A549 (cell line): ENCODE measurements around the gene PLIN3. TPM values are rescaled to one million over a fixed set of nuclear protein-coding genes. Genes with fewer than 3 reads are reported as not detected.

ENCODE experiments used
- ATAC-seq, 2 experiments: fragments of 200-7000 bp in 1 of 2; fragments of >200 bp in 1 of 2; cut with Nextera tagmentation in 1 of 2; cut with Tn5 transposase in 1 of 2; 3 replicates each; pipeline versions ENCODE4 v1.8.0 to v1.9.1; 2018 to 2020; ENCODE audit warnings: mild to moderate bottlenecking in 1 of 2, moderate library complexity in 1 of 2
- CTCF ChIA-PET: fragments of 300-600 bp; sonication (Branson Sonifier 250); formaldehyde crosslinking; extraction: SDS; loops from one replicate; lab custom pipeline; 2021; ENCODE audit warnings: antibody characterized with exemption, inconsistent platforms; lab: Yijun Ruan, JAX
- POLR2A ChIA-PET: fragments of 350-600 bp; formaldehyde crosslinking; extraction: SDS; loops from one replicate; lab custom pipeline; 2021; ENCODE audit warnings: antibody characterized with exemption, inconsistent platforms; lab: Yijun Ruan, JAX
- DNase-seq, 2 experiments: peaks; one replicate each; pipeline versions ENCODE4 v3.0.0 to v3.0.0-alpha.2; 2011 to 2016; ENCODE audit warnings: low read depth in 1 of 2, low spot score in 1 of 2
- FAIRE-seq: peaks from 2 replicates; lab custom pipeline; 2011; peaks lifted over from hg19 to GRCh38; lab: Jason Lieb, UNC
- H3K27ac ChIP-seq, 2 experiments: fragments of >200 bp; sonication (Bioruptor Twin); formaldehyde crosslinking; 3 replicates each; pipeline ENCODE4 v1.5.1; 2016 to 2017
- H3K4me1 ChIP-seq: fragments of >200 bp; sonication (Bioruptor Twin); formaldehyde crosslinking; 3 replicates; pipeline ENCODE4 v1.6.1; 2016
- H3K4me2 ChIP-seq: fragments of >200 bp; sonication (Bioruptor Twin); formaldehyde crosslinking; 3 replicates; pipeline ENCODE4 v1.6.1; 2016
- H3K4me3 ChIP-seq: fragments of >200 bp; sonication (Bioruptor Twin); formaldehyde crosslinking; 3 replicates; pipeline ENCODE4 v1.5.1; 2016
- H3K9me3 ChIP-seq: fragments of >200 bp; sonication (Bioruptor Twin); formaldehyde crosslinking; 3 replicates; pipeline ENCODE4 v1.6.1; 2016
- BHLHE40 ChIP-seq: IDR thresholded peaks from 2 replicates; pipeline ENCODE4 v1.6.1; 2012; ENCODE audit warnings: low read depth, low read length, inconsistent platforms
- CEBPB ChIP-seq, 2 experiments: fragments of >200 bp in 1 of 2; sonication (Bioruptor Twin) in 1 of 2; formaldehyde crosslinking in 1 of 2; IDR thresholded peaks; 2 replicates each; pipeline ENCODE4 v1.6.1; 2012 to 2016
- CHD4 ChIP-seq: fragments of 200-600 bp; sonication (generic); IDR thresholded peaks from 2 replicates; pipeline ENCODE4 v1.6.1; 2016; ENCODE audit warnings: antibody characterized with exemption, mild to moderate bottlenecking, borderline replicate concordance
- E2F6 ChIP-seq: IDR thresholded peaks from 2 replicates; pipeline ENCODE4 v1.6.1; 2012; ENCODE audit warnings: low read depth, borderline replicate concordance
- ELK1 ChIP-seq: fragments of 150-350 bp; IDR thresholded peaks from 2 replicates; pipeline ENCODE4 v1.6.1; 2014; ENCODE audit warnings: low read depth, mild to moderate bottlenecking, low read length
- EP300 ChIP-seq, 2 experiments: fragments of >200 bp; sonication (Bioruptor Twin); formaldehyde crosslinking; IDR thresholded peaks; 2 replicates in 1 of 2; 3 replicates in 1 of 2; pipeline ENCODE4 v1.6.1; 2016 to 2017
- FOSB ChIP-seq: fragments of 250-450 bp; sonication (Bioruptor Pico); IDR thresholded peaks from 2 replicates; pipeline ENCODE4 v1.5.0; 2020; ENCODE audit warnings: mild to moderate bottlenecking, moderate library complexity
- FOXS1 ChIP-seq: fragments of 250-450 bp; sonication (Bioruptor Pico); IDR thresholded peaks from 2 replicates; pipeline ENCODE4 v1.5.0; 2020; ENCODE audit warnings: mild to moderate bottlenecking, moderate library complexity
- GATA3 ChIP-seq: IDR thresholded peaks from 2 replicates; pipeline ENCODE4 v1.6.1; 2012; ENCODE audit warnings: borderline replicate concordance
- HDAC2 ChIP-seq: fragments of 200-600 bp; sonication (generic); IDR thresholded peaks from 2 replicates; pipeline ENCODE4 v1.6.1; 2016
- HOXA7 ChIP-seq: fragments of 250-450 bp; sonication (Bioruptor Pico); IDR thresholded peaks from 2 replicates; pipeline ENCODE4 v1.5.0; 2020; ENCODE audit warnings: mild to moderate bottlenecking, moderate library complexity
- JUNB ChIP-seq: fragments of >200 bp; sonication (Bioruptor Twin); formaldehyde crosslinking; IDR thresholded peaks from 2 replicates; pipeline ENCODE4 v1.6.1; 2016
- MAFK ChIP-seq: fragments of 450-650 bp; IDR thresholded peaks from 2 replicates; pipeline ENCODE4 v1.6.1; 2014; ENCODE audit not compliant: partially characterized antibody
- MAX ChIP-seq: IDR thresholded peaks from 2 replicates; pipeline ENCODE4 v1.6.1; 2012
- NPAS2 ChIP-seq: fragments of 250-450 bp; sonication (Bioruptor Pico); IDR thresholded peaks from 2 replicates; pipeline ENCODE4 v1.8.0; 2022; ENCODE audit warnings: mild to moderate bottlenecking, moderate library complexity, borderline replicate concordance
- PBX3 ChIP-seq: IDR thresholded peaks from 2 replicates; pipeline ENCODE4 v1.6.1; 2012
- POLR2A ChIP-seq: IDR thresholded peaks from 2 replicates; pipeline ENCODE4 v1.6.1; 2012; ENCODE audit warnings: mild to moderate bottlenecking, low read length
- RCOR1 ChIP-seq: fragments of 150-350 bp; IDR thresholded peaks from 2 replicates; pipeline ENCODE4 v1.6.1; 2014; ENCODE audit warnings: antibody characterized with exemption, low read length, low read depth
- RFX5 ChIP-seq: fragments of 450-650 bp; IDR thresholded peaks from 2 replicates; pipeline ENCODE4 v1.7.1; 2014; ENCODE audit warnings: antibody characterized with exemption, mild to moderate bottlenecking, moderate library complexity
- SMC3 ChIP-seq: fragments of >200 bp; sonication (Bioruptor Twin); formaldehyde crosslinking; IDR thresholded peaks from 3 replicates; pipeline ENCODE4 v1.6.1; 2018; ENCODE audit warnings: inconsistent platforms
- ZFP36 ChIP-seq: fragments of 450-650 bp; IDR thresholded peaks from 2 replicates; pipeline ENCODE4 v1.6.1; 2014; ENCODE audit warnings: borderline replicate concordance; ENCODE audit not compliant: partially characterized antibody
- WGBS: methylation state at CpG from one replicate; pipeline ENCODE4 v1.1.6; 2017; ENCODE audit errors: missing lambda C conversion rate; 5-methylcytosine and 5-hydroxymethylcytosine counted together
- polyA plus RNA-seq, 4 experiments: library from polyadenylated mRNA; depleted of rRNA in 3 of 4; stranded (reverse); fragments of >200 nt; fragmentation: RNase III in 1 of 4; extraction: RNeasy Plus Mini Kit Qiagen cat#74134 plus additional on column Dnase treatment in 1 of 4; gene quantifications; 2 replicates in 3 of 4; 3 replicates in 1 of 4; pipeline ENCODE4 v1.2.3, GENCODE V29; 2011 to 2017

Gene PLIN3
- polyA plus RNA-seq, 2 of the 4 experiments (the other 2 are of a cell fraction), result 30.1 to 84.3 TPM

- H3K9me3 ChIP-seq, result no peaks in the 10 kb centered on the region
- CTCF ChIA-PET, result interaction anchor here (0.6 to 8.1 kb wide), 19 partner anchors 11 to 177 kb away, joined by 3 to 170 read pairs (median 6); partner anchors contain the start of genes FEM1A, PLIN3 and TICAM1
- DNase-seq (peak in 1 of 2 experiments; percentile 45), FAIRE-seq (no peak), ATAC-seq (no peak)
- H3K4me2 ChIP-seq, result peak overlapping the region; percentile 84
- H3K27ac ChIP-seq, result peak overlapping the region; percentile 93 to 95
- TF ChIP-seq E2F6, result peak; percentile 54; the same call in 1 of the 2 replicates
- no peak for TF ChIP-seq CHD4
- TF ChIP-seq MAX, result peak; percentile 68
- 14% methylated on average over 16 of the region's 23 CpGs for WGBS
- peaks cover 52% of the 10 kb centered on the region for H3K4me1 ChIP-seq
- H3K4me3 ChIP-seq, result peak overlapping the region; percentile 85
- POLR2A ChIA-PET, result interaction anchor here (0.7 to 2.0 kb wide), 4 partner anchors 31 to 121 kb away, joined by 3 to 8 read pairs (median 6); partner anchors contain the start of gene KDM4B
Measured at GRCh38 chr19:4910594-4911281, 43.3 kb upstream of the PLIN3 start.

- 0% methylated on average over 10 of the region's 85 CpGs for WGBS
- DNase-seq (peak; percentile 85 to 91), ATAC-seq (peak; percentile 74 to 78), FAIRE-seq (no peak)
- peaks cover 45% of the 10 kb centered on the region for H3K4me1 ChIP-seq
- H3K4me2 ChIP-seq, result peak overlapping the region; percentile 84
- H3K4me3 ChIP-seq, result peak overlapping the region; percentile 85
- H3K27ac ChIP-seq, result peak overlapping the region; percentile 93 to 95
- no peaks in the 10 kb centered on the region for H3K9me3 ChIP-seq
- ChIA-PET POLR2A (no interaction called here), CTCF (interaction anchor here (1.1 to 8.1 kb wide), 10 partner anchors 12 to 122 kb away, joined by 3 to 170 read pairs (median 18); partner anchors contain the start of genes PLIN3 and TICAM1)
- TF ChIP-seq FOXS1, result no peak
- TF ChIP-seq MAX, result no peak
- TF ChIP-seq POLR2A, result no peak
- no peak for TF ChIP-seq NPAS2 (CRISPR knock-in tag)
- no peak for TF ChIP-seq E2F6
- no peak for TF ChIP-seq ELK1
- TF ChIP-seq FOSB (CRISPR knock-in tag), result no peak
Measured at GRCh38 chr19:4909897-4910593, 42.6 kb upstream of the PLIN3 start.

GRCh38 chr19:4909156-4909896 is 41.9 kb upstream of the PLIN3 start, which contains the start of gene UHRF1:
Gene UHRF1, plus strand, starts transcription at chr19:4909501. Its CDS starts 1,385 bp downstream, at chr19:4910886.
- DNase-seq, result peak in 1 of 2 experiments; percentile 52
- 71% methylated on average over 3 of the region's 89 CpGs for WGBS
- CTCF ChIA-PET, result interaction anchor here (1.1 to 7.3 kb wide), 3 partner anchors 13 to 96 kb away, joined by 3 to 40 read pairs (median 3); no protein-coding TSS in a partner anchor
- H3K4me3 ChIP-seq, result peak within 1 kb of the TSS; percentile 85
- peak within 1 kb of the TSS; percentile 84 for H3K4me2 ChIP-seq
- no peak for FAIRE-seq
- peak within 1 kb of the TSS; percentile 93 to 95 for H3K27ac ChIP-seq
- peaks cover 38% of the 10 kb centered on the region for H3K4me1 ChIP-seq
- H3K9me3 ChIP-seq, result no peaks in the 10 kb centered on the region
- POLR2A ChIA-PET, result no interaction called here
- ATAC-seq, result peak; percentile 15 to 58; a peak in 4 of 6 replicates
- TF ChIP-seq BHLHE40 (no peak), CEBPB (IDR thresholded peaks at IDR 0.05) (no peak), EP300 (IDR thresholded peaks at IDR 0.05) (no peak), RFX5 (no peak), GATA3 (no peak), SMC3 (no peak), HDAC2 (no peak), MAX (peak; percentile 50; the same call in 1 of the 2 replicates), PBX3 (no peak), RCOR1 (no peak), JUNB (no peak), MAFK (no peak), HOXA7 (CRISPR knock-in tag) (no peak), ZFP36 (no peak), NPAS2 (CRISPR knock-in tag) (no peak)
